CD4-positive, CD25-positive, alpha-beta regulatory T cell (primary cell): ENCODE results near the gene PTTG1IP. TPM values are rescaled to one million over a fixed set of nuclear protein-coding genes. Genes with fewer than 3 reads are reported as not detected.
A peak's percentile ranks its signal among the peaks of the same experiment; 100 is the strongest.

ENCODE experiments used
- ATAC-seq, 2 donors: fragments of 150-1000 bp; cut with Tn5 transposase; one replicate each; pipeline ENCODE4 v1.10.0; 2021; ENCODE audit warnings: low read depth in 2 of 2, moderate number of reproducible peaks in 2 of 2, moderate library complexity in 1 of 2
- DNase-seq, 3 donors: peaks; one replicate each; pipeline versions ENCODE4 v3.0.0 to v3.0.0-alpha.2; 2012 to 2022; ENCODE audit warnings: mixed read lengths in 1 of 3
- H3K27ac ChIP-seq: one replicate; pipeline ENCODE4 v1.7.0; 2013; ENCODE audit warnings: mild to moderate bottlenecking, low read length; ENCODE audit not compliant: insufficient read depth, poor library complexity, severe bottlenecking
- H3K27me3 ChIP-seq: one replicate; pipeline ENCODE4 v1.7.0; 2013; ENCODE audit warnings: low read length; ENCODE audit not compliant: control insufficient read depth, insufficient read depth
- H3K36me3 ChIP-seq: one replicate; pipeline ENCODE4 v1.7.0; 2013; ENCODE audit warnings: mild to moderate bottlenecking, low read length, moderate library complexity; ENCODE audit not compliant: control insufficient read depth, insufficient read depth
- H3K4me1 ChIP-seq: 2 replicates; pipeline ENCODE4 v1.7.0; 2013; ENCODE audit warnings: mild to moderate bottlenecking, low read length; ENCODE audit not compliant: insufficient read depth, control insufficient read depth, poor library complexity, severe bottlenecking
- H3K4me3 ChIP-seq: one replicate; pipeline ENCODE4 v1.7.0; 2013; ENCODE audit warnings: low read depth, mild to moderate bottlenecking, low read length, moderate library complexity
- H3K9me3 ChIP-seq, 2 experiments: 1 replicate in 1 of 2; 2 replicates in 1 of 2; pipeline ENCODE4 v1.7.0; 2013; ENCODE audit warnings: low read length in 2 of 2, mild to moderate bottlenecking in 1 of 2, moderate library complexity in 1 of 2; ENCODE audit not compliant: control insufficient read depth in 2 of 2
- H3K27ac Mint-ChIP-seq, 3 donors: one replicate each; pipeline ENCODE4 v1.8.0; 2020 to 2022; ENCODE audit warnings: mild to moderate bottlenecking in 3 of 3, mixed read lengths in 3 of 3, moderate library complexity in 2 of 3
- H3K27me3 Mint-ChIP-seq: one replicate; pipeline ENCODE4 v1.8.0; 2022; ENCODE audit warnings: mild to moderate bottlenecking, mixed read lengths
- H3K36me3 Mint-ChIP-seq: one replicate; pipeline ENCODE4 v1.8.0; 2020; ENCODE audit warnings: mixed read lengths
- H3K4me1 Mint-ChIP-seq, 4 donors: one replicate each; pipeline ENCODE4 v1.8.0; 2020 to 2022; ENCODE audit warnings: mixed read lengths in 4 of 4, mild to moderate bottlenecking in 1 of 4
- H3K4me3 Mint-ChIP-seq, 4 donors: one replicate each; pipeline ENCODE4 v1.8.0; 2020 to 2022; ENCODE audit warnings: mild to moderate bottlenecking in 4 of 4, mixed read lengths in 4 of 4, moderate library complexity in 3 of 4
- H3K9me3 Mint-ChIP-seq, 7 donors: one replicate each; pipeline ENCODE4 v1.8.0; 2020 to 2022; ENCODE audit warnings: mixed read lengths in 7 of 7, mild to moderate bottlenecking in 3 of 7, moderate library complexity in 2 of 7
- polyA plus RNA-seq, 4 donors: library from polyadenylated mRNA; unstranded; fragments of 300-500 nt; fragmentation: Illumina TruSeq; gene quantifications; one replicate each; pipeline ENCODE4 v1.2.3, GENCODE V29; 2021
- total RNA-seq: library from RNA; stranded (reverse); gene quantifications from one replicate; pipeline ENCODE4 v1.2.3, GENCODE V29; 2022

The PTTG1IP gene
- total and polyA plus RNA-seq, 5 donors from 2014 or later = 78.5 to 100 (median 95.6) TPM

GRCh38 chr21:44911384-44912157 is 38.1 kb upstream of the PTTG1IP start:
- DNase-seq = peak; percentile 29 to 92 (median 73)
- H3K36me3 Mint-ChIP-seq = peaks cover 11% of the 10 kb centered on the region
- H3K4me3 Mint-ChIP-seq = peak overlapping the region; percentile 83 to 93 (median 88)
- peak overlapping the region; percentile 57 for H3K4me3 ChIP-seq
- peak overlapping the region; percentile 94 to 95 (median 94) for H3K27ac Mint-ChIP-seq
- peaks cover 35% of the 10 kb centered on the region for H3K36me3 ChIP-seq
- peaks cover 67% of the 10 kb centered on the region for H3K4me1 ChIP-seq
- H3K27me3 ChIP-seq = no peaks in the 10 kb centered on the region
- H3K27ac ChIP-seq = peak overlapping the region; percentile 86
- no peaks in the 10 kb centered on the region for H3K9me3 ChIP-seq
- H3K27me3 Mint-ChIP-seq = no peaks in the 10 kb centered on the region
- peak; percentile 72 for ATAC-seq
- no peaks in the 10 kb centered on the region for H3K9me3 Mint-ChIP-seq
- H3K4me1 Mint-ChIP-seq = peaks cover 3 to 79% (median 38%) of the 10 kb centered on the region in 4 donors

GRCh38 chr21:44911068-44911383 is 37.5 kb upstream of the PTTG1IP start:
- Histone ChIP-seq H3K36me3 (peaks cover 38% of the 10 kb centered on the region), H3K27ac (peak overlapping the region; percentile 86), H3K9me3 (no peaks in the 10 kb centered on the region), H3K4me1 (peaks cover 62% of the 10 kb centered on the region), H3K27me3 (no peaks in the 10 kb centered on the region), H3K4me3 (peak overlapping the region; percentile 43)
- peak overlapping the region; percentile 83 to 93 (median 88) for H3K4me3 Mint-ChIP-seq
- ATAC-seq (no peak), DNase-seq (no peak)
- no peaks in the 10 kb centered on the region for H3K27me3 Mint-ChIP-seq
- peaks cover 3 to 79% (median 34%) of the 10 kb centered on the region in 4 donors for H3K4me1 Mint-ChIP-seq
- peaks cover 13% of the 10 kb centered on the region for H3K36me3 Mint-ChIP-seq
- H3K27ac Mint-ChIP-seq = peak overlapping the region; percentile 94 to 95 (median 94)
- H3K9me3 Mint-ChIP-seq = no peaks in the 10 kb centered on the region

- H3K27ac ChIP-seq = peak overlapping the region; percentile 86
- no peak for ATAC-seq
- H3K4me1 Mint-ChIP-seq = peaks cover 3 to 75% (median 30%) of the 10 kb centered on the region in 4 donors
These were observed 37.0 kb upstream of the PTTG1IP start for GRCh38 chr21:44910229-44911067.

GRCh38 chr21:44909719-44910118 is 36.2 kb upstream of the PTTG1IP start:
- Mint-ChIP-seq H3K27ac (peak overlapping the region; percentile 65 to 95 (median 91)), H3K36me3 (peaks cover 13% of the 10 kb centered on the region), H3K27me3 (no peaks in the 10 kb centered on the region), H3K4me3 (peak overlapping the region in 3 of 4 donors; percentile 11 to 46 (median 41)), H3K9me3 (no peaks in the 10 kb centered on the region), H3K4me1 (peaks cover 3 to 72% (median 27%) of the 10 kb centered on the region in 4 donors)
- no peak for ATAC-seq
- no peaks in the 10 kb centered on the region for H3K27me3 ChIP-seq
- H3K9me3 ChIP-seq = no peaks in the 10 kb centered on the region
- no peak for DNase-seq
- peaks cover 50% of the 10 kb centered on the region for H3K4me1 ChIP-seq
- H3K27ac ChIP-seq = peak overlapping the region; percentile 33
- H3K36me3 ChIP-seq = peaks cover 43% of the 10 kb centered on the region
- H3K4me3 ChIP-seq = no peak overlapping the region

More at GRCh38 chr21:44910229-44911067, 37.0 kb upstream of the PTTG1IP start:
- Mint-ChIP-seq H3K27ac (peak overlapping the region; percentile 94 to 95 (median 94)), H3K4me3 (peak overlapping the region in 3 of 4 donors; percentile 48 to 91 (median 83)), H3K36me3 (peaks cover 13% of the 10 kb centered on the region), H3K27me3 (no peaks in the 10 kb centered on the region), H3K9me3 (no peaks in the 10 kb centered on the region)
- Histone ChIP-seq H3K4me1 (peaks cover 57% of the 10 kb centered on the region), H3K4me3 (peak overlapping the region; percentile 43), H3K36me3 (peaks cover 36% of the 10 kb centered on the region), H3K9me3 (no peaks in the 10 kb centered on the region), H3K27me3 (no peaks in the 10 kb centered on the region)
- no peak for DNase-seq

GRCh38 chr21:44908908-44909307 is 35.4 kb upstream of the PTTG1IP start:
- no peak overlapping the region for H3K4me3 ChIP-seq
- no peaks in the 10 kb centered on the region for H3K9me3 ChIP-seq
- H3K9me3 Mint-ChIP-seq = no peaks in the 10 kb centered on the region
- H3K36me3 ChIP-seq = peaks cover 50% of the 10 kb centered on the region
- H3K27ac ChIP-seq = no peak overlapping the region
- H3K27me3 ChIP-seq = no peaks in the 10 kb centered on the region
- peak overlapping the region in 1 of 3 donors; percentile 95 for H3K27ac Mint-ChIP-seq
- no peak for DNase-seq
- no peaks in the 10 kb centered on the region for H3K27me3 Mint-ChIP-seq
- ATAC-seq = no peak
- peak overlapping the region in 3 of 4 donors; percentile 35 to 76 (median 56) for H3K4me3 Mint-ChIP-seq
- peaks cover 42% of the 10 kb centered on the region for H3K4me1 ChIP-seq
- peaks cover 9 to 71% (median 24%) of the 10 kb centered on the region in 4 donors for H3K4me1 Mint-ChIP-seq
- H3K36me3 Mint-ChIP-seq = peaks cover 21% of the 10 kb centered on the region

- H3K27me3 ChIP-seq = no peaks in the 10 kb centered on the region
- DNase-seq = no peak
- H3K27ac ChIP-seq = no peak overlapping the region
- Mint-ChIP-seq H3K36me3 (peaks cover 24% of the 10 kb centered on the region), H3K27me3 (no peaks in the 10 kb centered on the region), H3K4me3 (peak overlapping the region in 3 of 4 donors; percentile 35 to 76 (median 56)), H3K27ac (peak overlapping the region; percentile 36 to 82 (median 77)), H3K9me3 (no peaks in the 10 kb centered on the region), H3K4me1 (peaks cover 9 to 65% (median 23%) of the 10 kb centered on the region in 4 donors)
- ATAC-seq = no peak
- H3K36me3 ChIP-seq = peaks cover 57% of the 10 kb centered on the region
- H3K4me3 ChIP-seq = no peak overlapping the region
- H3K4me1 ChIP-seq = peaks cover 35% of the 10 kb centered on the region
- H3K9me3 ChIP-seq = no peaks in the 10 kb centered on the region
These were observed 34.7 kb upstream of the PTTG1IP start for GRCh38 chr21:44907966-44908895.
